GM19351 (cell line): ENCODE results near the gene C3orf49.

Source experiments
- ATAC-seq: cut with Tn5 transposase; IDR thresholded peaks from one replicate; pipeline ENCODE4 v1.9.1; 2021; ENCODE audit warnings: mild to moderate bottlenecking, moderate library complexity; ENCODE audit not compliant: unreplicated experiment

C3orf49 gene, protein sequence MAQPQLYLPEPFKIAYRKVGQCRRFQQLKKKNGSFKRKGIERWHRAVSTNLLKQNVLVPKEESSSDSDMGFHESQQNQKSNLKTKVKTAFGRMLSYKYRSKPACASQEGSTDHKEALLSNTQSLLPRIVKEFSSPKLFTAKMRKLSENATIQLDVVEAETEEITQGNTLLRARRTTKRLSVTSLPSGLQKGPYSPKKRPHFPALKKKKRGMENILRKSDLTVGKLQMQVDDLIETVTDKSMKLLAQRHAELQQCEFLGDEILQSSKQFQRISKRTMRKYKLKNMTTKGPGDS

DNA sequence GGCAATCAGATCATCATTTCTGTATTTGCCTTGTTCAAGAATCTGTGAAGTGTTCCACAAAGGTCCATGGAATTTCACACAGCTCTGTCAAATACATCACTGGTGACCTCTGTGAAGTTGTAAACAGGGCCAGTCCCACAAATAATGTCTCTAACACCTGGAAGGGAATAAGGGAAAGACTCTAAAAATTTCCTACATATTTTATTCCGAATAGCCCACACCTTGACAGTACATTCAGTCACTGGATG is at the start of gene C3orf49:
Gene C3orf49 (plus strand): TSS at position 149 of the 248 bp plus-strand sequence. CDS start 173 bp downstream, outside the sequence.
- ATAC-seq: no peak

DNA sequence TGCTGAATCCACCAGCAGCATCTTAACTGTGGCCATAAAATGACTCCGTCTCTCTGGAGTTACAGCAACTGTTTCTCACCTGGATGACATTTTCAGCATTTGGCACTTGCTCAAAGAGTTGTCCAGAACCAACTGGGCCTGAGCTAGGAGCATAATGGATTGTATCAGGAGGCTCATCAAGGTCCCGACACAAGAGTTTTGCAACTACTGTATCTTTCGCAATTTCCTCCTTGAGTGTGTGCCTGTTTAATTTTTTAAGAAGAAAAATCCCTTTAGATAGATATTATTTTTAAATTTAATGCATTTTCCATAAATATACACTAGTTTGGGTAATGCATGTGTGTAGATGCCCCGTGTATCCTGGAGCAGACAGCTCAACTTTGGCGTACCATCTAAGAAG is 44.3 kb upstream of the C3orf49 start:
- ATAC-seq: no peak

DNA sequence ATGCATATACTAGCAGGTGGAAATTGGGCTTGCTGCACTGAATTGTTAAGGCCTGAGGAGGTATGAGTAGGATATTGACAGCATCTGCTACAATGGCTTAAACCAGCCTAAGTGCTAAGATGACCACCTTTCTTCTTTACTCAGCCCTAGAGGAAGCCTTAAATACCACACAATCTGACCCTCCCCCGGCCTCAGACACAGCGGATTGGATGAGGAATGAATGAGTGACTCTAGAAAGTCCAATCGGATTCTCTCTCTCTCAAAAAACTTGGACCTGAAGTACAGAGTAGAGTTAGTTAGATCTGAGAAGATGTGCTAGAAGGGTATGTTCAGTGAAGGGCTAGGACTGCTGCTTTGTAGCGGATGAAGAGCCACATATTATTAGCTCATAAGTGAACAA is 39.9 kb upstream of the C3orf49 start:
- no peak for ATAC-seq

DNA sequence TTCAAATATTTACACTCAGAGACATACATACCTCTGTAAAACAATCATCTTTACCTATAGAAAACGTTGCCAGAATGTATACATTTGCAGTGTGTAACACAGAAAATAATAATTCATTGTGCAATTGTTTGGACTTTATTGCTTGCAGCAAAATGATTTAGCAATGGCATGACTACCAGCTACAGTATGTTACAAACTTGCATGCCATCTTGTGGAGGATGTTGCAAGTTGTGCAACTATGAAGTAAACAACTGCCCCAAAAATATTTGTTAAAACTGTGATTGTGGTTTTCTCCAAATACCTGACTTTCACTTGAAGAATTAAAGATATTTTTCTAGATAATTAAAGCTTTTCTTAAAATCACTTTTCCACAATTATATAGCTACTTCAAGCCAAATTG is 27.1 kb upstream of the C3orf49 start:
- no peak for ATAC-seq

DNA sequence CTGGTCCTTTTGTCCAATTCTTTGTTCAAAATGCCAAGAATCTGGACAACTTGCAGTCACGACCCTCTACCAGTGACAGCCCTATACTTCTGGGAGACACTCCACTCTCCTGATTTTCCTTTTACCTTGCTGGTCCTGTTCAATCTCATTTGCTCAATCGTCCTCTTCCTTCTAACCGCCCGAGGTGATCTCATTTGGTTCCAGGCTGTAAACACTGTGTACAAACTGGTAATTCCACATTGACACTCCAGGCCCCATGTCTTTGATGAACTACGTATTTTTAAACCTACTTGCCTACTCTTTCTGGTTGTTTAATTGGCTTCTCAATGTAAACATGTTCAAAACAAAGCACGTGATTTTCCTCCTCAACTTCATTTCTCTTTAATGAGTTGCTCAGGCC is 23.7 kb upstream of the C3orf49 start:
- no peak for ATAC-seq

DNA sequence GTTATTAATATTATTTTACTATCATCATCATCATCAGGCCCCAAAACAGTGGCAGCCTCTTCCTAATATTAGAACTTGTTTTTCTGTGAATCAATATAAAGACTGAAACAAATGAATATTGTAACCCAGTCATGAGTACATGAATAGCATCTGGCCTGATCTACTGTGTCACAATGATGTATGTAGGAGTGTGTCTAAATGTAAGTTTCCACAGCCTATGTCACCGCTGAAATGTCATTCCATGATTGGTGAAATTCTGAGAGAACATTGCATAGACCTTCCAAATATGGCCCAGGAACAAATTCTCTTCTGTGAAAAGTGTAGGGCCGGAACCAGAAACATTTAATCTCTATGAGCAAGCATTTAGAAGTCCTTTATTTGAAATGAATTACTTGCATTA is 20.6 kb upstream of the C3orf49 start:
- no peak for ATAC-seq

DNA sequence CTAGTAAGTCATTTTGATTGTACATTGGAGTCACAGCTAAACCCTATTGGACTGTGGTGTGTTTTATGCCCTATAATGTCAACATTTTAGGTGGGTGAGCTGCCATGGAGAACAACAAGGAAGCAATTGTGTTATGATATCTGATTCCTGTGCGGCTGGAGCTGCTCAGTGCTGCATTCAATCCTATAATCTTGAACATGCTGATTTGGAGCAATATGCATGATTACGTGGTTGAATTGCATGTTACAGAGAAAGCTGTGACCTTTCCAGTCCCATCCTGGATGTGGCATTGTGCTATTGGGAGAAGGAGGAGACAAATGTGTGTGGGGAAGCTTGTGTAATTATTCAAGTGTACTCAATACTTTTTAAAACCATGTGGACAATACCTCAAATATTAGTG is 20.1 kb upstream of the C3orf49 start:
- ATAC-seq: no peak

DNA sequence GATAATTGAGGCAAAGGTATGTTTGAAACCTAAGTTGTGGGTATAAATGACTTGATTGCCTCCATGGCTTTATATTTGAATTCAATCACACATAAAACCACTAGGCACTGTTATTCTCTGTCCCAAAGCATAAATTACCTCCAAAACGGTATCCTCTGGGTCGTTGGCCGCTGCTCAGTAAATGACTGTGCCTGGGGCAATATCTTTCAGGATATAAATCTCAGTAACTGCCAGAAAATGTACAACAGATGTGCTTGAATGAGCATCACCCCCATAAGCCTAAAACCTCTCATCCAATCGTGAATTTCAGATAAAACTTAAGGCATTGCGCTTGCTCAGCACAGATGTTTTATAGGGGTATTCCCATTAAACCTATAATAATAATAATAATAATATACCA is 19.0 kb upstream of the C3orf49 start:
- ATAC-seq: no peak

DNA sequence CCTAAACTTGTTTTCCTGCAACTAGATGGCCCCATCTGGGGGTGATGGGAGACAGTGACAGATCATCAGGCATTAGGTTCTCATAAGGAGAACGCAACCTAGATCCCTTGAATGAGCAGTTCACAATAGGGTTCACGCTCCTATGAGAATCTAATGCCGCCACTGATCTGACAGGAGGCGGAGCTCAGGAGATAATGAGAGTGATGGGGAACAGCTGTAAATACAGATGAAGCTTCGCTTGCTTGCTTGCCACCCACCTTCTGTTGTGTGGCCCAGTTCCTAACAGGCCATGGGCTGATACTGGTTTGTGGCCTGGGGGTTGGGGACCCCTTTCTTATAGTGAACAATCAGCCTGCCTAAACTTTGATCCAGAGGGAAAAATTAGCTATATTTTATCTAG is 15.2 kb upstream of the C3orf49 start:
- ATAC-seq: no peak

DNA sequence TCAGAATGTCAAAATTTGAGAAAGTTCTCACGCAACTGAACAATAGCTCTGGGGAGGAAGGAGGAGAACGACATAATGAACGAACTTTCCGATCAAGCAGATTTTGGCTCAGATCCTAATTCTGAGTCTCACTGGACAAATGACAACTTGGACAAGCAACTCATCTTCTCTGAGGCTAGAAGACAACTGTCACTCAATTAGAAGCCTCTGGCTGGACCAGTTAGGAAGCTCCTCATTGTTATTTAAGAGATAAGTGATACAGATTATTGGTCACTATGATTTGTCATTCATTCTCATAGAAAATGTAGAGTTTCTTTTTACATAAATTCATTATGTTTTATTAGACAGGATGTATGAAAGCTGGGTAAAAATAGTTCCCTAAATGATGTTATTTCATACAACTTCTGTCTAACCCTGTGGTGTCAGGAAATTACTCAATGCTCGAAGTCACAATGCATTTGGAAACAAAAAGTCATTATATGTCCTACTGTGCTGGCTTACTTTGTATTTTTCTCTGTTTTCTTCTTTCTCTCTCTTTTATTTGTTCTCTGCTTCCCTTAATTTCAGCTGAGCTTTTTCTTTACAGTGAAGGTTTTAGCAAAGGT is 11.0 kb upstream of the C3orf49 start:
- no peak for ATAC-seq

DNA sequence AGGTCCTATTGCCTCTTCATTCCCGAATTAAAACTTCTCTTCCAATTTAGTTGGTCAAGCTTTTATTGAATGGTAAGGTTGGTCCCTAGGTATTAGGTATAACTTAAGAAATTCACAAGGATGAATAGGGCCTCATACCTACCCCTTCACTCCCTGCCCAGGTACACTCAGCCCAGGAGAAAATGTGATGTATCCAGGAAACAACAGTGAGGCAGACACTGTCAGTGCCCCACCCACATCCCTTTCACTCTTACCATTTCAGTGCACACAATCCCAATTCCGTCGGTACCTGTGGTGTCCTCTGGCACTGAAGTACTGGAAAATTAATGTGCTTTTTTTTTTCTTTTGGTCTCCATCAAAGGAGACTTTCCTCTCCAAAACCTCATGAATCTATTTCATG is 10.5 kb upstream of the C3orf49 start:
- ATAC-seq: no peak

DNA sequence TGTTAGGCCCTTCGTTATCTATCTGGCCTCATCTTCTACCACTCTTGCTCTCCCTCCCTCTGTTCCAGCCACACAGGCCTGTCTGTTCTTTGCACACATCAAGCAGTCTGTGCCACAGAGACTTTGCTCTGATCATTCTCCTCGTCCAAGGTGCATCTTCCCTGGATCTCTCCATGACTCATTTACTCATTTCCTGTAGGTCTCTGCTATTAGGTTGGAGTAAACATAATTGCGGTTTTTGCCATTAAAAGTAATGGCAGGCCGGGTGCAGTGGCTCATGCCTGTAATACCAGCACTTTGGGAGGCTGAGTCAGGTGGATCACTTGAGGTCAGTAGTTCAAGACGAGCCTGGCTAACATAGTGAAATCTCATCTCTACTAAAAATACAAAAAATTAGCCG is 9.5 kb upstream of the C3orf49 start:
- no peak for ATAC-seq

DNA sequence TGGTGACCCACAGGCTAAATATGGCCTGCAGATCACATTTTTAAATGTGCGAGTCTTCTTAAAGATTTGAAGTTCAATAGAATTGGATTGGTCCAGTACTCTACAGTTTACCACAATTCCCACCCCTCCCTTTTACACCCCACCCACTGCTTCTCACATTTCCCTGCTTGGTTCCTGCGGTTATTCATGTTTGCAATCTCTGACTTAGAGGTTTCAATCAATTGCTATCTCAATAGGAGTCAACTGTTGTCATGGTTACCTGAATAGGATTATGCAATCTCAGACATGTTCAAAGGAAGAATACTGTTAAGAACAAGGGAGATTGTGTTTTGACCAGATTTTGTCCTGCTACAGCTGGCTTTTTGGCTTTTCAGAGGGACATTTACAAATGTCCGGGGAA is 4.9 kb upstream of the C3orf49 start:
- ATAC-seq: no peak

DNA sequence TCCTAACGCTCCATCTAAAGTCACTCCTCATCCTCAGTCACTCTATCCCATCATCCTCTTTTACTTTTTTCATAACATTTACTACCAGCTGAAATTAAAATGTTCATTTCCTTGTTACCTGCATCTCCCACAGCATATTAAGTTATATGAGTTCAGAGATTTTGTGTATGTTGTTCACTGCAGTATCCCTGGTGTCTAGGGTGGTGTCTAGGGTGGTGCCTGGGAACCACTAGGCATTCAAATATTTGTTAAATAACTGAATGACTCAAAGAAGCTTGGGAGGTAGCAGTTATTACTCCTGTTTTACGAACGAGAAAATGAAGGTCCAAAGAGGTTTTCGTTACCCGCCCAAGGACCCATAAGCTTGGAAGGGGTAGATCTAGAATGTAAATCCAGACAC is 1.9 kb upstream of the C3orf49 start:
- ATAC-seq: no peak

DNA sequence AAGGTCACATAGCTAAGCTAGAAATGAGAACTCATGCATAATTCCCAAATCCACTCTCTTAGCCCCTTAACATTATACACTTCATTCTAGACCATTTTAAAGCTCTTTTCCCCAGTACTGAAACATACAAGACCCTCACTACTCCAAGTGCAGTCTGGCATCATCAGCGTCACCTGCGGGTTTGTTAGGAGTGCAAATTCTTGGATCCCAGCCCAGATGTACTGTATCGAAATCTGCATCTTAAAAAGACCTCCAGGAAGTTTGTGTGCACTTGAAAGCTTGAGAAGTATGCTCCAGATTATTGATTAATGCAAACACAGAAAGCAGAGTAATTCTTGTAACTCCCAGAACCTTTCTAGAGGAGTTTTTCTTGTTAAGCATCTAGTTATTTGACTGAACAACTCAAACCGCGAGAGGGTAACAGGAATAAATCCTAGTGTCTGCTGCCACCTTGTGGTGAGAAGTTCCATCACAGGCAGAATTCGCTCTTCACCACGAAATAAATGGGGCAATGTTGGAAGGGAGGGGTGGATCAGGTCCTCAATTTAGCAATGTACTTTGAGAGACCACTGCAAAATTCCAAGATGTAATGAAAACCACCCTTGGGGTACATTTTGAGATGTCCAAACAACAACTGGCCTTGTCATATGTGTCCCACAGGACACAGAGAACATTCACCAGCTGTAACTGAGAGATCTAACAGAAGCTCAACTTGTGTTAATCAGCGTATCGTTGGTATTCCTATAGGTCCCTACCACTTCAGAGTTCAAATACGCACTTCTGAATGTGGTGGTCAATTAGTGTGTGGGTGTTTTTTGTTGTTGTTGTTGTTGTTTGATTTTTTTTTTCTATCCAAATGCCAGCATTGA is 583 bp upstream of the C3orf49 start:
- ATAC-seq: peak; percentile 91

DNA sequence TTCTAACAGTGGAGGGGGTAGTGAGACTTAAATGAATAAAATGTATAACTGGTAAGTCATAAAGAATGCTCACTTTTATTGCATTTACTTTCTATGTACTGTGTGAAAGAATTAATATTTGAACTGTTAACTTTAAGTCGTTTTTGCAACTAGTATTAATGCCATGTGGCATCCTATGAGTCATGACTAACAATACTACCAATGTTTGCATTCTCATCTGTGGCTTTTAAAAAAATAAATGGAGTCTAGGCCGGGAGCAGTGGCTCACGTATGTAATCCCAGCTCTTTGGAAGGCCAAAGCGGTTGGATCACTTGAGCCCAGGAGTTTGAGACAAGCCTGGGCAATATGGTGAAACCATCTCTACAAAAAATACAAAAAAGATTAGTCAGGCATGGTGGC is 5.2 kb downstream of the C3orf49 start:
- no peak for ATAC-seq

DNA sequence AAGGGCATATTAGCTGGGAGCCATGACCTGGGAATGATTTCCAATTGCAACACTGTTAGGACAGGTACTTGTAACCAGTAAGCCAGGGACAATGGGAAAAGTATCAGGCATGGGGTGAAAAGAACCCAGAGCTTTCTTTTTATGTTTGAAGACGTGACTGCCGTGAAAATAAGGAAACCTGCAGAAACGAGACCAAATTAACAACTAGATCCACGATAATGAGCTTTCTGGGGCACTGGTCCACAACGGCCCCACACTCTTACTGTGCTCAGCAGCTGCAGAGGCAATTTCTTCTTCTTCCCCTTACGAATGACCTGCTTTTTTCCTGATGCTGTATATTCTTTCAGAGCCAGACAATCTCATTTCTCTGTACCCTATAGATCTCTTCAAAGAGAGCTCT is 11.4 kb downstream of the C3orf49 start:
- ATAC-seq: no peak

DNA sequence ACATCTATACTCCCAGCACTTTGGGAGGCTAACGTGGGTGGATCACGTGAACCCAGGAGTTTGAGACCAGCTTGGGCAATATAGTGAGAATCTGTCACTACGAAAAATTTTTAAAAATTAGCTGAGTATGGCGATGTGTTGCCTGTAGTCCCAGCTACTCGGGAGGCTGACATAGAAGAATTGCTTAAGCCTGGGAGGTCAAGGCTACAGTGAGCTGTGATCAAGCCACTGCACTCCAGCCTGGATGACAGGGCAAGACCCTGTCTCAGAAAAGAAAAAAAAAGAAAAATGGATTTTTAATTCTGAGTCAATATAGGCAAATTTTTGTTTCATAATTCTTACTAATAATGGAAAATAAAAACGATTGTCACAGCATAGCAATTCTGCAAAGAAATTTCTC is 13.3 kb downstream of the C3orf49 start:
- no peak for ATAC-seq

DNA sequence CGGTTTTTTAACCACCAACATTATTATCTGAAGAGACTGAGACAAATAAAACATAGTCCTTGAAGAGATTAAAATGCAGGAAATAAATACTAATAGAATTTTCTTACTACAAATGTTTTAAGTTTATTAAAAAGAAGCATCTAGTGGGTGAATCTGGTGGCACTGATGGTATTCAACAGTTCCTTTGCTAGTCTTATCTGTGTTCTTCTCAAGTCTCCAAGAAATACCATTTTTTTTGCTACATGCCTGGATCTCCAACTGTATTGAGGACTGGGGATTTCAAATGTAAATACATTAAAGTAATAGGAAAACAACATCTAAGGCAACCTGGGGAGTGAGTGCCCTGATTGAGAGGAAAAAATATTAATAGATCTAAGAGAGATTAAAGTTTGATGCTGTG is 22.6 kb downstream of the C3orf49 start:
- ATAC-seq: no peak

DNA sequence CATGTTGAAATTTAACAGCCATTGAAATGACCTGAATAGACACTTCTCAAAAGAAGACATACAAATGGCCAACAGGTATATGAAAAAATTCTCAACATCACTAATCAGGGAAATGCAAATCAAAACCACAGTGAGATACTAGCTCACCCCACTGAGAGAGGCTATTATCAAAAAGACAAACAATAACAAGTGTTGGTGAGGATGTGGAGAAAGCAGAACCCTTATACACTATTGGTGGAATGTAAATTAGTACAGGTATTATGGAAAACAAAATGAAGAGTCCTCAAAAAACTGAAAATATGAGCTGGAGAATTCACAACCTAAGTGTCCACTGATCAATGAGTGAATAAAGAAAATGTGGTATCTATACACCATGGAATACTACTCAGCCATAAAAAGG is 23.0 kb downstream of the C3orf49 start:
- no peak for ATAC-seq

DNA sequence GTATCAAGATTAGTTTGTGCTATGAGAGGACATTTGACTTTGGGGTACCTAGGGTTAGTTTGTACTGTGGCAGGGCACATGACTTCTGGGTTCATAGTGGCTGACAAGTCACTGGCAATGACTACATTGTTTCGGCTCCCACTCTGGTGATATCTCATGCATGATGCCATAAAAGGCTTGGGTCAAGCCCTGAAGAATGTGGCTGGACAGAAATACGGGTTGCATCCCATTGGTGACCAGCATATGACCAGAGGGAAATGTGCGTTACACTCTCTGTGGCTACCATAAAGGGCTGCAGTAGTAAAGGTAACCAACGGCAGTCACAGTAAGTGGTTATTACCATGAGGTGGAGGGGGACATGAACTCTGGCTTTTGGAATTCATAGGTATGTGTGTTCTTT is 26.1 kb downstream of the C3orf49 start:
- no peak for ATAC-seq

DNA sequence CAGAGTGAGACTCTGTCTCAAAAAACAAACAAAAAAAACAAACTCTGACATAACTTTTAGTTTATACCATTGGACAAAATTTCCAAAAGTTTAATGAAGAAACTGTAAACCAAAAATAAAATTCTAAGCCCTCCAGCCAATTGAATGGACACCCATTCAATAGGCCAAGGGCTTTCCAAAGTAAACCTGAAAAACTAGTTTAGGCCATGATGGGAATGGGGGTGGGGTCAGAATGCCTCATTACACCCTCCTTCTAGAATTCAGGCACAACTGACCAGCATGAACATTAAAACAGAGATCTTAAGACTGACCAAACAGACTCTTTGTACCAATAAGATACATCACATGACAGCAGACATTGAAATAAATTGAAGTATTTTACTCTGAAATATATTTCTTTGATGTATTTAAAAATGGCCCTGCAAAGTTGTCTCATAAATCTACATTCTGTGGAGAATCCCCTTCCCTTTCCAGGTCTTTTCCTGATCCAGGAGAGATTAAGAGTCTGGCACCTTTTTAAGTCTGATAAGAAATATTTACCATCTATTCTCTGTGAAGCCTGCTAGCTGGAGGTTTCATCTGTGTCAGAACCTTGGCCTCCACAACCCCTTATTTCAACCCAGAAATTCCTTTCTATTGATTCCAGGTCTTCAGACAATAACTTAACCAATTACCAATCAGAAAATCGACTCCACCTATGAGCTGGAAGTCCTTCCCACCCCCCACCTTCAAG is 28.8 kb downstream of the C3orf49 start:
- ATAC-seq: no peak
